ENCODE data around the gene PDX1.

The PDX1 gene

GRCh38 chr13:27969082-27969865 lies 49.5 kb downstream of the PDX1 start, which contains the start of gene CDX2:
Gene CDX2 (minus strand): TSS chr13:27969315. CDS start chr13:27969006, 309 bp downstream.
- in situ Hi-C loops (cut with HindIII; ENCODE audit: low sequenced_read_pairs) = no loop called here

- in situ Hi-C loops (cut with HindIII; ENCODE audit: low sequenced_read_pairs) = loop anchor here (5.0 kb wide), 1 partner anchor 48 kb away; no protein-coding TSS in a partner anchor
These were observed 50.0 kb downstream of the PDX1 start for GRCh38 chr13:27969866-27970229.

GRCh38 chr13:27970382-27971235 lies 50.8 kb downstream of the PDX1 start:
- in situ Hi-C loops (cut with HindIII; ENCODE audit: low sequenced_read_pairs) = loop anchor here (5.0 kb wide), 1 partner anchor 48 kb away; no protein-coding TSS in a partner anchor

GRCh38 chr13:27971236-27971645 lies 51.4 kb downstream of the PDX1 start:
- in situ Hi-C loops (cut with HindIII; ENCODE audit: low sequenced_read_pairs) = loop anchor here (5.0 kb wide), 1 partner anchor 49 kb away; no protein-coding TSS in a partner anchor

- in situ Hi-C loops (cut with HindIII; ENCODE audit: low sequenced_read_pairs) = loop anchor here (5.0 kb wide), 1 partner anchor 50 kb away; no protein-coding TSS in a partner anchor
These were observed 52.1 kb downstream of the PDX1 start for GRCh38 chr13:27971776-27972477.

GRCh38 chr13:27972478-27972820 lies 52.6 kb downstream of the PDX1 start:
- in situ Hi-C loops (cut with HindIII; ENCODE audit: low sequenced_read_pairs) = loop anchor here (5.0 kb wide), 1 partner anchor 50 kb away; no protein-coding TSS in a partner anchor

- in situ Hi-C loops (cut with HindIII; ENCODE audit: low sequenced_read_pairs) = loop anchor here (5.0 kb wide), 1 partner anchor 51 kb away; no protein-coding TSS in a partner anchor
These were observed 53.5 kb downstream of the PDX1 start for GRCh38 chr13:27973291-27973690.

- in situ Hi-C loops (cut with HindIII; ENCODE audit: low sequenced_read_pairs) = loop anchor here (5.0 kb wide), 1 partner anchor 52 kb away; no protein-coding TSS in a partner anchor
These were observed 54.3 kb downstream of the PDX1 start for GRCh38 chr13:27973961-27974662.
